ENCODE data around the gene ACSF2.
"Not testable (repeated sequence)": the region's sequence is repeated elsewhere in the genome, so short reads cannot be mapped to it uniquely, and the experiment has no call there.

Gene ACSF2

GRCh38 chr17:50465635-50466034 is 39.6 kb downstream of the ACSF2 start:
- no peak for DNase-seq

GRCh38 chr17:50466371-50467113 is 40.5 kb downstream of the ACSF2 start:
- DNase-seq = no peak

- no peak for DNase-seq
Measured at GRCh38 chr17:50467114-50467854, 41.3 kb downstream of the ACSF2 start.

DNA sequence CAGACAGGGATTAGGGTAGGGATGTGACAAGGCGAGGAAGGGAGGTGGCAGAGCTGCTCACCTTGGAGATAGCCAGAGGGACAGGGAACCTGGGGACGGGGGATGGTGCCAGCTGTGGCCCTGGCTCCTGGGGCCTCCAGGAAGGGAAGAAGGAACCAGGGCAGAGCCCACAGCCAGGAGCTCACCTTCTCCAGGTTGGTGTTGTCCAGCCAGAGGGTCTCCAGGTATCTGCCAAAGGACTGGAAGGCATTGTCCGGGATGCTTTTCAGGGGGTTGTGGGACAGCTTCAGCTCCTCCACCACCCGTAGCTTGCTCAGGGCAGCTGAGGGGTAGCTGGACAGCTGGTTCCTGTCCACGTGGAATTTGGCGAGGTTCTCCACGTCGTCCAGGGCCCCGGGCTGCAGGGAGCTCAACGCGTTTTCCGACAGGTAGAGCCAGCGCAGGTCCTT is 41.9 kb downstream of the ACSF2 start:
- DNase-seq = no peak

DNA sequence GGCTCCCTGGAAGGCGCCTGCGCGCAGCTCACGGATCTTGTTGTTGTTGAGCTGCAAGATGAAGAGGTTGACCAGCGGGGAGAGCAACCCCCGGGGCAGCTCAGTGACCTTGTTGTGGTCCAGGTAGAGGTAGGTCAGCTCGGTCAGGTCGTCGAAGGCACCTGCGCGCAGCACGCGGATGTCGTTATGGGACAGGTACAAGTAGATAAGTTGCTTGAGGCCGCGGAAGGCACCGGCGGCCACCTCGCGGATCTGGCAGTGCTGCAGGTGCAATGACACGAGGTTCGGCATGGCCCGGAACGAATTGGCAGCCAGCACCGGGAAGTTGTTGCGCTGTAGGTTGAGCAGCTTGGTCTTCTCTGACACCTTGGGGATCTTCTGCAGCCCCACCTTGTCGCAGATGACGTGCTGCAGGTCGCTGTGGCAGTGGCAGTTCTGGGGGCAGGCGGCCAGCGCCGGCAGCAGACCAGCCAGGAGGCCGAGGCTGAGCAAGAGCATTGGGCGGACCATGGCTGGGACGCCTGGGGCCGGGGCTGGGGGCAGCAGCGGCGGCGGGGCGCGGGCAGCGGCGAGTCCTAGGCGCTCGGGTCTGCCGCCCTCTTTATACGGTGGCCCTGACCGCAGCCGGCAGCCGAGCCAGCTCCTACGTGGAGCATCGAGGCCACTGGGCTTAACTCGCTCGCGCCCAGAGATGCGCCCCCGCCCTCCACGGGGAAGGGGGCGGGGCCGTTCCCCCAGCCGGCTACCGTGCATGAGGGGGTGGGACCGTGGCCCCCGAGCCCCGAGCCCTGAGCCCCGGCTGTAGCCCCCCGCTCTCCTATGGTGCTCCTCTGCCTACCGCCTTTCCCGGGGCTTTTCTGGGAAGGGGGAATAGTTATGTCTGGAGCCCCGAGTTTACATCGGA is 42.5 kb downstream of the ACSF2 start, which contains the start of gene CHAD:
CHAD (minus strand) TSS at position 577 of the 904 bp plus-strand sequence; CDS start at position 510, 67 bp downstream.
- no peak for DNase-seq

DNA sequence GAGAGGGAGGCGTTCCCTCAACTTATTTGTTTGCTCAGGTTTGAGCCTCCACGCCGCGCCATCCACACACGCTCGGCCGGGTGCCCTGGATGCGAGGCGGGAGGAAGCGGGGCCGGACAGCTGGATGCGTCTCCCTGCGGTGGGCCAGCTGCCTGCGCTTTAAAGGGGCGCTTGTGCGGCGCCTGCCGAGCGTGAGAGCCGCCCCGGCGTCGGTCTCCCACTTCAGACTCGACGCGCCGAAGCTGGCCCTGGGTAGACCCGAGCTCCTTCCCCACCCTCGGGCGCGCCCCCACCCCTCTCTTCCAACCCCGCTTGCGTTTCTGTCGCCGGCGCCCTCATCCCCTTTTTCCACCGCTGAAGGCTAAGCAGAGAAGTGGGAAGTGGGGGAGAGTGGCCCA is 43.2 kb downstream of the ACSF2 start:
- no peak for DNase-seq

DNA sequence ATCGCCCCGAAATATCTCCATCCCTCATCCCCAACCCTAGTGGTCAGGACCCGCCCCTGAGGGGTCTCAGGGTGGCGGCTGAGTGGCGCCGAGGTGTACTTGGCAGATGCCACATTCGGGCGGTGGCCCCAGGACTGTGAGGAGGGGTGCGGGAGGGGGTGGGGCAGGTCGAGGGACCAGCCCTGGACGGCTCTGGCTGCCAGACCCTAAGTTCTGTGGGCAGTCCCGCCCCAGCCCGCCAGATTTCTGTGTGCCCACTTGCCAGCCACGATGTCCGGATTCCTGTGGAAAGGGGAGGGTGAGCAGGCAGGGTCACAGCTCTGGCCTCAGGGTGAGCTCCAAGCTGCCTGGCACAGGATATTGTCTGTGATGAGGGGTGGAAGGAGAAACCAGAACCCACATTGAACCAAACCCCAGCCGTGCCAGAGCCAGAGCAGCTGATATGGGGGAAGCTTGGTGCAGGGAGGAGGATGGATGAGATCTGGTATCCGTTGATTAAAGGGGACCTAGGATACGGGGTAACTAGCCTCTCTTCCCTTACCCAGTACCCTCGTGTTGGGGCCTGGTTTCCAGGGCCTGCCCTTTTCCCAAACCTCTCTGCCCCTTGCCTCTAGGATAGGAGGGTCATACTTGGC is 43.8 kb downstream of the ACSF2 start:
- DNase-seq = no peak

DNA sequence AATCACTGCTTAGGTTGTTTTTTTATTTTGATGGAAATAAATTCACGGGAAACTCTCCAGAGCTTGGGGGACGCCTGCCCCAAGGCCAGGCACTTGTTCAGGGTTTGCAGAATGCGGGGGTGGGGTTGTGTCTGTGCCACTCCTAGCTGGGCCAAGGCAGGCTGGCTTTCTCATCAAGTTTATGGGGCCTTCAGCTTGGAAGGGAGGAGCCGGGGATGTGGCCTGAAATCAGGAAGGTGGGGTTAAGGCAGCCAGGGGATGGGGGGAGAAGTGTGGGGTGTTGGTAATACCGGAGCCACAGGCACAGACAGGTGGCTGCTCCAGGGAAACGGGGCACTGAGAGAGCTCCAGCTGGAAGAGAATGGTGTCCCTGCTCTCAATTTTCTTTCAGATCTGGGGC is 44.4 kb downstream of the ACSF2 start:
- no peak for DNase-seq

GRCh38 chr17:50471009-50471905 is 45.2 kb downstream of the ACSF2 start:
- DNase-seq = no peak

DNA sequence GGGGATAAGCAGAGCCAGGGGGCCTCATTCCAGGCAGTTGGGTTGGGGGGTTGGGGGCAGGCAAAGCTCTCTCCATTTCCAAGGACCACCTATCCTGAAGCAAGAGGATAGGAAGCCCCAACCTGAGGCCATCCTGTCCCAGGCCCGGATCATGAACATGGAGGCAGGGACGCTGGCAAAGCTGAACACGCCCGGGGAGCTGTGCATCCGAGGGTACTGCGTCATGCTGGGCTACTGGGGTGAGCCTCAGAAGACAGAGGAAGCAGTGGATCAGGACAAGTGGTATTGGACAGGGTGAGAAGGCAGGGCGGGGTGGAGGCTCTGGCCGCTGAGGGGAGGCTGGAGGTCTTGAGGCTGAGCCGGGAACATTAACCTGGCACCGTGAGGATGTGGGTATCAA is 46.3 kb downstream of the ACSF2 start:
- no peak for DNase-seq

- not testable (repeated sequence) for DNase-seq
Measured at GRCh38 chr17:50472761-50473161, 46.7 kb downstream of the ACSF2 start.

- no peak for DNase-seq
Measured at GRCh38 chr17:50473901-50474300, 47.9 kb downstream of the ACSF2 start.

GRCh38 chr17:50474523-50474922 is 48.5 kb downstream of the ACSF2 start:
- DNase-seq = no peak

- DNase-seq = no peak
Measured at GRCh38 chr17:50475362-50475761, 49.3 kb downstream of the ACSF2 start.

DNA sequence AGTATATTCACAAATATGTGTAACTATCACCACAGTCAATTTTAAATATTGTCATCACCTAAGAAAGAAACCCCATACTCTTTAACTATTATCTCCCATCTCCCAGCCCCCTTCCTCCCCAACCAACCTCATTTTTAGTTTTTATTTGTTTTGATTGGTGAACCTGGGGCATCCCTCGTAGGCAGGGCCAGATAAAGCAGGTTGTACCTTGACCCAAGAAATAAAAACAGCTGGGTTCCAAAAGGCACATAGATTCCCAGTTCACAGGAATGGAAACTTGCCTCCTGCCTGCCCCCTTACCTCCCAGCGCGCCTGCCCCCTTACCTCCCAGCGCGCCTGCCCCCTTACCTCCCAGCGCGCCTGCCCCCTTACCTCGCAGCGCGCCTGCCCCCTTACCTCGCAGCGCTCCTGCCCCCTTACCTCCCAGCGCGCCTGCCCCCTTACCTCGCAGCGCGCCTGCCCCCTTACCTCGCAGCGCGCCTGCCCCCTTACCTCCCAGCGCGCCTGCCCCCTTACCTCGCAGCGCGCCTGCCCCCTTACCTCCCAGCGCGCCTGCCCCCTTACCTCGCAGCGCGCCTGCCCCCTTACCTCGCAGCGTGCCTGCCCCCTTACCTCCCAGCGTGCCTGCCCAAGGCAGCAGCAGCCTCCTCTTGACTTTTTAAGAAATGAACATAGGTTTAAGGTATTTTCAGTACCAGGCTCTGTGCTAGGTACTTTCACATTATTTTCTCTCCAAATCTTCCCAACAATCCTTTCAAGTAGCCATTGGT is 49.9 kb downstream of the ACSF2 start:
- not testable (repeated sequence) for DNase-seq

GRCh38 chr17:50476545-50477315 is 50.7 kb downstream of the ACSF2 start:
- DNase-seq = no peak

DNA sequence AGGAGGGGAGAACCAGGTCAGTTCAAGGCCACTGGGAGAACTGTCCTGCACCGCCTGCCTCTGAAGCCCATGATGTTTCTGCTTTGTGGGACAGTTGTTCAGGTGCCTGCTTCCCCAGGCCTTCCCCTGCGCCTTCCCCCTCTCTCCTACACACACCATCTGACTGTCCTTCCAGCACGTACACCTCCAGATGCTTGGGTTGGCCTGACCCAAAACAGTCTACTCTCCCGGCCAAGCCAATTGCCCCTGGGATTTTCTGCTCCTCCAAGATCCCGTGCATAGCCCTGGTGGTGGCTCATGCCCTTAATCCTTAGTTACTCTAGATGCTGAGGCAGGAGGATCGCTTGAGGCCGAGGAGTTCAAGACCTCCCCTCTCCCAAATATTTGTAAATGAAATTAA is 52.0 kb downstream of the ACSF2 start:
- no peak for DNase-seq

DNA sequence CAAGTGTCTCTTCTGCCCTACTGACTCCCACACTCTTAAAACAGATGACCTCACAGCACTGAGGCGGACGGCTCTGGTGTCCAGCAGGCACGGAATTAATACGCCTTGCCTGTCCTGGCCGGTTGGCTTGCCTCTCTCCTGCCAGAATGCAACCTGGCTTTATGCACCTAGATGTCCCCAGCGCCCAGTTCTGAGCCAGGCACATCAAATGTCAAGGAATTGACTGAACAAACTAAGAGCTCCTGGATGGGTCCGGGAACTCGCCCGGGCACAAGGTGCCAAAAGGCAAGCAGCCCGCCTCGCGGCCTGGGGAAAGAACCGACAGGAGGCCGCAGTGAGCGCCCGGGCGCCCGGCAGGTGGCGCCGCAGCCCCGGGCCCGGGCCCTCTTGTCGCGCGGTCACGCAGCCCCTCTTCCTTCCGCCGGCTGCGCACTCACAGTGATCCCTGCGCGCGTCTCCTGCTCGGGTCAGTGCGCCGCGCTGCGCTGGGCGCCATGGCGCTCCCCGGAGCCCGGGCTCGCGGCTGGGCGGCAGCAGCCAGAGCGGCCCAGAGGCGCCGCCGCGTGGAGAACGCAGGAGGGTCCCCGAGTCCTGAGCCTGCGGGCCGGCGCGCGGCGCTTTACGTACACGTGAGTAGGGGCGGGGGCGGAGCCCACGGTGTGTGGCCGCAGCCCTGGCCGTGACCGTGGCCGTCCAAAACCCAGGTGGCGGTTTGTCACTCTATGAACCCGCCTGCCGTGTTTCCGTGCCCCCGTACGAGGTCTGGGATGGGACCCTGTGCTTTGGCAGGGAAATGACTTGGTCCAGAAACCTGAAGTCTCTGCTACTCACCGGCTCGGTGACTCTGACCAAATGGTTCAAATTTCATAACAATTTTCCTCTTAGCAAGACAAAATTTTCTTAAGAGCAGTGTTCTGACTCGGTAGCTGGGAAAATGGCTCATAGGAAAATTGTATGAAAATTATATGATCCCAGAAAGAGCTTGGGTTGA is 52.7 kb downstream of the ACSF2 start, which contains the start of gene RSAD1:
RSAD1 (plus strand) TSS at position 470 of the 991 bp plus-strand sequence; CDS start at position 495, 25 bp downstream.
- peak; percentile 88 for DNase-seq

All from COR-L47 (cell line).